Measurements from ENCODE around the gene ANAPC4.
"Not testable (repeated sequence)": the region's sequence is repeated elsewhere in the genome, so short reads cannot be mapped to it uniquely, and the experiment has no call there.

Gene ANAPC4, protein sequence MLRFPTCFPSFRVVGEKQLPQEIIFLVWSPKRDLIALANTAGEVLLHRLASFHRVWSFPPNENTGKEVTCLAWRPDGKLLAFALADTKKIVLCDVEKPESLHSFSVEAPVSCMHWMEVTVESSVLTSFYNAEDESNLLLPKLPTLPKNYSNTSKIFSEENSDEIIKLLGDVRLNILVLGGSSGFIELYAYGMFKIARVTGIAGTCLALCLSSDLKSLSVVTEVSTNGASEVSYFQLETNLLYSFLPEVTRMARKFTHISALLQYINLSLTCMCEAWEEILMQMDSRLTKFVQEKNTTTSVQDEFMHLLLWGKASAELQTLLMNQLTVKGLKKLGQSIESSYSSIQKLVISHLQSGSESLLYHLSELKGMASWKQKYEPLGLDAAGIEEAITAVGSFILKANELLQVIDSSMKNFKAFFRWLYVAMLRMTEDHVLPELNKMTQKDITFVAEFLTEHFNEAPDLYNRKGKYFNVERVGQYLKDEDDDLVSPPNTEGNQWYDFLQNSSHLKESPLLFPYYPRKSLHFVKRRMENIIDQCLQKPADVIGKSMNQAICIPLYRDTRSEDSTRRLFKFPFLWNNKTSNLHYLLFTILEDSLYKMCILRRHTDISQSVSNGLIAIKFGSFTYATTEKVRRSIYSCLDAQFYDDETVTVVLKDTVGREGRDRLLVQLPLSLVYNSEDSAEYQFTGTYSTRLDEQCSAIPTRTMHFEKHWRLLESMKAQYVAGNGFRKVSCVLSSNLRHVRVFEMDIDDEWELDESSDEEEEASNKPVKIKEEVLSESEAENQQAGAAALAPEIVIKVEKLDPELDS

DNA sequence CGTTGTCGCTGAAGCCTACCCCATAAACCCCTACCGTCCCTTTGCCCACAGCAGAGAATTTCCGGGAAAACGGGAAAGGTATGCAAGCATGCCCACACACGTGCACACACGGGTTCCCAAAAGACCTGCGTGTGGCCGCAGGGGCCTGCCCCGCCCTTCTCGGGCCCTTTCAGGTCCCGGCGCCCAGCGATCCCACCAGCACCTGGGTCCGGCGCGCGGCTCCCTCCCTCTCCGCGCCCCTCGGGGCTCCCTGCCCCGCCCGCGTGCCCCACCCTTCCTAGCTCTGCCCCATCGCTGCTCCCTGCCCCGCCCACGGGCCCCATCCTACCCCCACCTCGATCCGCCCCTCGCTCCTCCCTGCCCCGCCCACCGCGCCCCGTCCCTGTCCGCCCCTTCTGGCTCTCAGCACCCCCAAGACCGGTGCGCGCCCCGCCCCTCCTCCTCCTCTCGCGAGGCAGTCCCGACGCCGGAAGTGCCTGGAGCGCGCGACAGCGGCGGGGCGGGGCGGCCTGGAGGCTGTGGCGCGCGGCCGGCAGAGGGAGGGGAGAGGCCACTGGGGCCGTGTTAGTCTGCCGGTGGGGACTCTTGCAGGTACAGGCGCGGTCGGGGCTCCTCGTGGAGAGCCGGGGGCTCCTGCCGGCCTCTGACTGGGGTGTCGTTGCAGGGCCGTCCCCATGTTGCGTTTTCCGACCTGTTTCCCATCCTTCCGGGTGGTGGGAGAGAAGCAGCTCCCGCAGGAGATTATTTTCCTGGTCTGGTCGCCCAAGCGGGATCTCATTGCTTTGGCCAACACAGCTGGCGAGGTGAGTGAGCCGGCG lies at the start of gene ANAPC4:
Gene ANAPC4, plus strand, starts transcription at position 510 of the 818 bp plus-strand sequence. Its CDS starts 165 bp downstream, at position 675.
- DNase-seq (ENCODE audit: low spot score) = peak; percentile 97

DNA sequence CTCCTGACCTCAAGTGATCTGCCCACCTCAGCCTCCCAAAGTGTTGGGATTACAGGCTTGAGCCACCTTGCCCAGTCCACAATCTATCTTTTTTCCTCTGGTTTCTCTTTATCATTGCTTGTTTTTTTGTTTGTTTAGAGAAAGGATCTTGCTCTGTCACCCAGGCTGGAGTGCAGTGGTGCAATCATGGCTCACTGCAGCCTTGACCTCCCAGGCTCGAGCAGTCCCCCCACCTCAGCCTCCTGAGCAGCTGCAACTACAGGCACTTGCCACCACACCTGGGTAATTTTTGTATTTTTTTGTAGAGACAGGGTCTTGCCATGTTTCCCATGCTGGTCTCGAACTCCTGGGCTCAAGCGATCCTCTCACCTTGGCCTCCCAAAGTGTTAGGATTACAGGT lies 48.6 kb upstream of the ANAPC4 start:
- not testable (repeated sequence) for DNase-seq (ENCODE audit: low spot score)

GRCh38 chr4:25330335-25330734 lies 46.7 kb upstream of the ANAPC4 start:
- DNase-seq (ENCODE audit: low spot score) = no peak

- peak; percentile 26 for DNase-seq (ENCODE audit: low spot score)
These were observed 45.9 kb upstream of the ANAPC4 start for GRCh38 chr4:25330905-25331808.

DNA sequence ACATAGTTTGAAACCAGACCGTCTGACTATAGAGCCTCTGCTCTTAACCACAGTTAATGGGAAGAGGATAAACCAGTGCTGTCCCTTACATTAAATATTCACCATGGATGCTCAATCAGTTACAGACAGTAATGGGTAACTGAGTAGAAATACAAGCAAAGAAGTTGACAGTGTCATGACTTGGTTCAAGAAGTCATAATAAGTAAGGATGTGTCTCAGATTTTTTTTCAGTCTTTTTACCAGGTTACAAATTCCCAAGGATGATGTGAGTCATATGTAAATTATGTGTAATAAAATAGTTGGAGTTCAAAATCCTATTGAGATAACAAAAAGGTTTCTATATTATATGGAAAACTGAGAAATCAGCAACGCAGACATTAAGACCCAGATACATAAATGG lies 33.4 kb upstream of the ANAPC4 start:
- DNase-seq (ENCODE audit: low spot score) = no peak

- no peak for DNase-seq (ENCODE audit: low spot score)
These were observed 31.3 kb upstream of the ANAPC4 start for GRCh38 chr4:25345744-25346143.

DNA sequence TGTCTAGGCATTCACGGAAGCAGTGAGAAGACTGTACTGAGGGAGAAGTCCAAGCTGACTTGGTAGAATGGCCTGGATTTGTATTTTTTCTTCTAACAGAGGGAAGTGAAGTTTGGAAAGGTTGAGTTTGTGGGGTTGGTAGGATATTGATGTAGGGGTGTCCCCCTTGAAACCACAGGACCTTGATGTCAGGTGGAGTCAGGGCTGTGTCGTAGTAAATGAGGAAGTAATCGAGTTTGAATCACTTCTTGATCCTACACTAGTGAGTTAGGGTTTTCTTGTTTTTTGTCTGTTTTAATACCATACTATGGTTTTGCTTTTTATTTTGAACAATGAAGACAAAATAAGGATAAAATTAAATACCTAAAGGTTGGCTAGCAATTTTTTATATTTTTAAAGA lies 30.1 kb upstream of the ANAPC4 start:
- DNase-seq (ENCODE audit: low spot score) = no peak

- DNase-seq (ENCODE audit: low spot score) = no peak
These were observed 29.6 kb upstream of the ANAPC4 start for GRCh38 chr4:25347473-25347872.

GRCh38 chr4:25347971-25348370 lies 29.1 kb upstream of the ANAPC4 start:
- no peak for DNase-seq (ENCODE audit: low spot score)

GRCh38 chr4:25350561-25350960 lies 26.5 kb upstream of the ANAPC4 start:
- DNase-seq (ENCODE audit: low spot score) = no peak

- DNase-seq (ENCODE audit: low spot score) = no peak
These were observed 25.2 kb upstream of the ANAPC4 start for GRCh38 chr4:25351777-25352416.

GRCh38 chr4:25356068-25356467 lies 21.0 kb upstream of the ANAPC4 start:
- no peak for DNase-seq (ENCODE audit: low spot score)

DNA sequence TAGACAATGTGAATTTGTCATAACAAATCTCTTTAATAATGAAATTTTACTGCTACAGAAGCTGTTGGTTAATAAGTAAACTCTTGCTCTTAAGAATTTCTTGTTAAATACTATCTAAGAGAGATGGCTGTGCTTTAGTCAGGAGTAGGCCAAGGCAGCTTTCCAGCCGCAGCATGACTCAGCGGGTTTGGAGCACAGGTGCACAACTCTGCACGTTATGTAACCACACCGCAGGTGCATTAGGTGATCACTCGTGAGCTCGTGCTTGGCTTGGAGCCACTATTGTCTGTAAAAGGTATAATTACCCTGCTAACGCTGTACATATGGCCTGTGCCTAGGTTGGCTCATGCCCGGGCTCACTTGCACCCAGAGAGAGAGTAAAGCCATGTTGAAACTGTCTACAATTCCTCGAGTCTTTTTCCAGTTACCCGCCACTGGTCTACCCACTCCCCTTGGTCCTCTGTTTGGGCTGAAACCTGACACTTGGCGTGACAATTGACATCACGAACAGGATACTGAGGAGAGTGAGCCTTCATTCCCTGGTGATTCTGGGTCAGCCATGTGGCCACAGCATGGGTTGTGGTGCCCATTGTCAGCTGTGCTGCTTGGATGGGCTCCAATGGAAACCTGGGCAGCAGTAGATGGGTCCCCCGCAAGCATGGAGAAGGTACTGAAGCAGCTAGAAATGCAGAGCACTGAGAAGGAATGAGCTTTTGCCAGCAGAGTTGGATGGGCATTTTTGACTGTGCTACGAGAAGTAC lies 18.4 kb upstream of the ANAPC4 start:
- no peak for DNase-seq (ENCODE audit: low spot score)

DNA sequence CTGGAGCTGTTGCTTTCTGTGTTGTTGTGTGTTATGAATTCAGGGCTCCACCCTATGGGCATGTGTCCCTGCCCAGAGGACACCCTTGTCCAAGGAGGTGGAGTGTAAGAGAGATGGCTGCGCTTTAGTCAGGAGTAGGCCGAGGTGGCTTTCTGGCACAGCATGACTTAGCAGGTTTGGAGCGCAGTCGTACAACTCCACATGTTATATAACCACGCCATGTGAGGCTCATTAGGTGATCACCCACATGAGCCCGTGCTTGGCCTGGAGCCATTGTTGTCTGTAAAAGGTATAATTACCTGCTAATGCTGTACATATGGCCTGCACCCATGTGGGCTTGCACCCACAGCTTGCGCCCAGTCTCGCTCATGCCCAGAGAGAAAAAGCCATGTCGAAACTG lies 15.8 kb upstream of the ANAPC4 start:
- DNase-seq (ENCODE audit: low spot score) = no peak

GRCh38 chr4:25367004-25367621 lies 9.9 kb upstream of the ANAPC4 start:
- DNase-seq (ENCODE audit: low spot score) = peak; percentile 47

DNA sequence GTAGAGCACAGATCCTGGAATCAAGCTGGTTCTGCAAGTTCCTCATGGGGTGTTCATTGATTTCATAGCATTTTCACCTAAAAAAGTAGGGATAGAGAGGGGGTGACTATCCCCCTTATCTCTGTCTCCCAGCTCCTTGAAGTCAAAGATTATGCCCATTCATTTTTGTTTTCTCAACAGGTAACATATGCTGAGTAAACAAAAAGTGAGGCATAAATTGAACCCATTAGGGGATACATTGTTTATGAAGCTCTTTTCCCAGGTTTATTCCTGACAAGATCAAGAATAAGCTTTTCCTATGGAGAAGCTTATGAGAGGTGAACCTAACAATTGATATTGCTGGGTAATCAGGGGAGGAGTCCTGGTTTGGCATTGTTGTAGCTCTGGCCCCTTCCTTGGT lies 9.2 kb upstream of the ANAPC4 start:
- no peak for DNase-seq (ENCODE audit: low spot score)

DNA sequence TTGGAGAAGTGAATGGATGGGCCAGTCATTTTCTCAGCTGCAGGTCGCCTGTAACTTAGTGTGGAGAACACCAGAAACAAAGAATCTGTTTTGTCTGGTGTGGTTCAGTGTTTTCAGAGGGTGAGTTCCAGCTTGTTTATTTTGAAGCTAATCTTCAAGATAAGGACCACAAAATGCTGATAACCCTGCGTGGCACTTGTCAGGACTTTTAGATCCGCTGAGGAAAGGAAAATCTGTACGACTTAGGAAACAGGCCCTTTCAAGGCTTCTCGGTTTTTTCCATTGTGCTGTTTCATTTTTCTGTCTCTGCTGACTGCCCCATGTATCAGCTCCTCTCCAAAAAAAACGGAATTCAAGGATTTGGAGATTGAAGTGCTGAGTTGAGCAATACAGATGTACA lies 8.7 kb upstream of the ANAPC4 start:
- no peak for DNase-seq (ENCODE audit: low spot score)

DNA sequence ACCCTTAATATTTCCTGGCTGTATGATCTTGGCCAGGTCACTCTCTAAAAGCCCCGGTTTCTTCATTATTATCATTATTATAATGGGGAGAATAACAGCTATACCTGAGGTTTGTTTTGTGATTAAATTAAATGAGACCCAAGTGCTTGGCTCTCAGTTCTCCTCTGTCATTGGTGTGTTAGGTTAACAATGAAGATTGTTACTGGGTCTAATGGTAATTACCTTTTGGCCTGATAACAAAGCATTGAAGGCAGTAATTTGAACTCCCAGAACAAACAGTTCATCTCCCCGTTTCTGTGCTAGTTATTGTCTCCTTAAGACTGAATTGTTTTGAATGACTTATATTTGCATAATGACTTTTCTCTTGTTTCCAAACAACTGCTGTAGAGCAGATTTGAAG lies 6.8 kb upstream of the ANAPC4 start:
- DNase-seq (ENCODE audit: low spot score) = no peak

- DNase-seq (ENCODE audit: low spot score) = not testable (repeated sequence)
These were observed 4.5 kb upstream of the ANAPC4 start for GRCh38 chr4:25372549-25372948.

Data from CD4-positive, alpha-beta T cell treated with Interleukin-2 at 100 ng/mL for 4 hours (primary cell).